Endothelial cell of umbilical vein (primary cell): ENCODE results near the gene DLG5. TPM values are rescaled to one million over a fixed set of nuclear protein-coding genes. Genes with fewer than 3 reads are reported as not detected.

Source experiments
- BruUV-seq: library from RNA; stranded (reverse); fragments of 400-500 nt; replicated peaks from 2 replicates; lab custom pipeline; 2021; lab: Mats Ljungman, UMichigan
- CTCF ChIA-PET: fragments of 300-600, 350-600 bp; sonication (Branson Sonifier 250); formaldehyde crosslinking; loops from one replicate; lab custom pipeline; 2021; ENCODE audit warnings: antibody characterized with exemption, inconsistent platforms; lab: Charles Lee
- POLR2A ChIA-PET: fragments of 300-600, 350-600 bp; sonication (Branson Sonifier 250); formaldehyde crosslinking; loops from one replicate; lab custom pipeline; 2021; ENCODE audit warnings: antibody characterized with exemption, inconsistent platforms; lab: Charles Lee
- DNase-seq: peaks from one replicate; pipeline ENCODE4 v3.0.0-alpha.2; 2011; ENCODE audit warnings: low read depth, low spot score
- FAIRE-seq: peaks from 2 replicates; lab custom pipeline; 2011; peaks lifted over from hg19 to GRCh38; lab: Jason Lieb, UNC
- H2AFZ ChIP-seq: 2 replicates; pipeline ENCODE4 v1.6.0; 2012; ENCODE audit warnings: low read depth, low read length, control low read depth, inconsistent platforms
- H3K27ac ChIP-seq: 2 replicates; pipeline ENCODE4 v1.5.1; 2011; ENCODE audit warnings: low read depth, mild to moderate bottlenecking, control low read depth, low read length, moderate library complexity; ENCODE audit not compliant: insufficient read depth
- H3K27me3 ChIP-seq, 2 experiments: 2 replicates each; pipeline versions ENCODE4 v1.6.0 to v1.6.1; 2011; ENCODE audit warnings: low read length in 2 of 2, mixed read lengths in 1 of 2; ENCODE audit not compliant: control insufficient read depth in 2 of 2, insufficient read depth in 2 of 2
- H3K36me3 ChIP-seq, 2 experiments: 2 replicates in 1 of 2; 3 replicates in 1 of 2; pipeline ENCODE4 v1.5.1; 2011; ENCODE audit warnings: low read length in 2 of 2, mild to moderate bottlenecking in 1 of 2, moderate library complexity in 1 of 2; ENCODE audit not compliant: control insufficient read depth in 2 of 2, insufficient read depth in 2 of 2; ENCODE audit errors: extremely low read depth in 1 of 2
- H3K4me1 ChIP-seq: 3 replicates; pipeline ENCODE4 v1.5.1; 2011; ENCODE audit warnings: mild to moderate bottlenecking, low read length; ENCODE audit not compliant: control insufficient read depth, insufficient read depth; ENCODE audit errors: extremely low read depth
- H3K4me2 ChIP-seq: 2 replicates; pipeline ENCODE4 v1.6.1; 2011; ENCODE audit warnings: low read length, control low read depth, mixed read lengths; ENCODE audit not compliant: insufficient read depth
- H3K4me3 ChIP-seq, 3 experiments: fragments of 200-600 bp in 1 of 3; sonication (generic), shearing (Covaris generic) in 1 of 3; replicated peaks in 1 of 3; 2 replicates each; pipeline ENCODE4 v1.5.1; 2011 to 2016; ENCODE audit warnings: control low read depth in 3 of 3, low read length in 3 of 3, mild to moderate bottlenecking in 2 of 3, inconsistent platforms in 1 of 3, low read depth in 1 of 3, moderate library complexity in 1 of 3; ENCODE audit not compliant: insufficient read depth in 1 of 3
- H3K79me2 ChIP-seq: 2 replicates; pipeline ENCODE4 v1.6.0; 2012; ENCODE audit warnings: low read length, inconsistent platforms; ENCODE audit not compliant: control insufficient read depth, insufficient read depth
- H3K9ac ChIP-seq: replicated peaks from 2 replicates; pipeline ENCODE3; 2011; ENCODE audit warnings: low read length, control low read depth; ENCODE audit not compliant: insufficient read depth; ENCODE audit errors: extremely low read depth
- H3K9me1 ChIP-seq: replicated peaks from 3 replicates; pipeline ENCODE4 v1.6.0; 2011; ENCODE audit warnings: mild to moderate bottlenecking, low read length; ENCODE audit not compliant: control insufficient read depth, insufficient read depth; ENCODE audit errors: extremely low read depth
- H3K9me3 ChIP-seq: replicated peaks from 2 replicates; pipeline ENCODE4 v1.5.1; 2012; ENCODE audit warnings: low read length, inconsistent platforms; ENCODE audit not compliant: control insufficient read depth, insufficient read depth
- H4K20me1 ChIP-seq: replicated peaks from 2 replicates; pipeline ENCODE3; 2011; ENCODE audit warnings: mild to moderate bottlenecking, low read length; ENCODE audit not compliant: control insufficient read depth, insufficient read depth; ENCODE audit errors: extremely low read depth
- CTCF ChIP-seq, 2 donors: IDR thresholded peaks; 1 replicate in 1 of 2; 2 replicates in 1 of 2; pipeline ENCODE4 v1.5.1; 2011; ENCODE audit warnings: low read length in 2 of 2, mild to moderate bottlenecking in 2 of 2, moderate library complexity in 2 of 2, control low read depth in 1 of 2, inconsistent platforms in 1 of 2, low read depth in 1 of 2; ENCODE audit not compliant: insufficient read depth in 1 of 2; ENCODE audit errors: extremely low read depth in 1 of 2
- EZH2 ChIP-seq: IDR thresholded peaks from 2 replicates; pipeline ENCODE4 v1.6.1; 2012; ENCODE audit warnings: borderline replicate concordance, low read depth, mild to moderate bottlenecking, moderate library complexity, low read length, inconsistent platforms; ENCODE audit not compliant: severe bottlenecking
- FOS ChIP-seq: IDR thresholded peaks from 2 replicates; pipeline ENCODE4 v1.6.1; 2011; ENCODE audit warnings: mild to moderate bottlenecking, low read length, moderate library complexity, borderline replicate concordance; ENCODE audit not compliant: insufficient read depth
- GATA2 ChIP-seq: IDR thresholded peaks from 2 replicates; pipeline ENCODE4 v1.7.0; 2011; ENCODE audit warnings: low read depth, mild to moderate bottlenecking, moderate library complexity, mixed read lengths, low read length; ENCODE audit not compliant: insufficient read length, insufficient read depth
- JUN ChIP-seq: IDR thresholded peaks from 2 replicates; pipeline ENCODE4 v1.6.1; 2011; ENCODE audit warnings: borderline replicate concordance, low read depth; ENCODE audit not compliant: insufficient read length, insufficient read depth
- MAX ChIP-seq: IDR thresholded peaks from 2 replicates; pipeline ENCODE4 v1.6.1; 2011; ENCODE audit not compliant: insufficient read depth, insufficient read length
- MYC ChIP-seq: IDR thresholded peaks from one replicate; pipeline ENCODE4 v1.6.1; 2011; ENCODE audit warnings: mild to moderate bottlenecking, low read depth, low read length
- POLR2A ChIP-seq: IDR thresholded peaks from 2 replicates; pipeline ENCODE4 v1.6.1; 2012; ENCODE audit warnings: low read depth, mild to moderate bottlenecking, control low read depth, low read length
- POLR2AphosphoS5 ChIP-seq: IDR thresholded peaks from 2 replicates; pipeline ENCODE4 v1.6.1; 2012; ENCODE audit warnings: low read depth, mild to moderate bottlenecking, control low read depth, low read length, moderate library complexity; ENCODE audit not compliant: insufficient read depth
- dilution Hi-C: fragments of 300-500 bp; cut with MboI; formaldehyde crosslinking; loops from one replicate; pipeline ENCODE4 v1.15.0; 2019; ENCODE audit warnings: low sequenced_read_pairs; ENCODE audit not compliant: extremely low pct_ligation_motif_present
- intact Hi-C: fragments of 100-400 bp; cut with micrococcal nuclease; formaldehyde crosslinking; loops from one replicate; pipeline ENCODE4 v1.10.0; 2022
- polyA plus RNA-seq, 4 experiments: library from polyadenylated mRNA; depleted of rRNA in 3 of 4; stranded (reverse) in 3 of 4; unstranded in 1 of 4; fragments of >200 nt; gene quantifications; 2 replicates each; pipeline versions ENCODE4 v1.2.1 to v1.2.3, GENCODE V29; 2011 to 2012; ENCODE audit warnings: missing spikeins in 1 of 4
- total RNA-seq: library from RNA; stranded (reverse); gene quantifications from 2 replicates; pipeline ENCODE4 v1.2.3, GENCODE V29; 2021

Gene DLG5
- total and polyA plus RNA-seq, 2 donors (not counting 3 experiments of a cell fraction or from before 2014, with no cell fraction given), result 12.3 to 24.9 TPM

- Histone ChIP-seq H3K9ac (no peak overlapping the region), H3K4me3 (no peak overlapping the region), H3K4me2 (no peak overlapping the region), H2AFZ (peak overlapping the region; percentile 24), H4K20me1 (no peaks in the 10 kb centered on the region), H3K36me3 (no peaks in the 10 kb centered on the region), H3K9me1 (no peaks in the 10 kb centered on the region), H3K4me1 (peaks cover 10% of the 10 kb centered on the region), H3K27me3 (no peaks in the 10 kb centered on the region), H3K9me3 (no peaks in the 10 kb centered on the region), H3K79me2 (no peaks in the 10 kb centered on the region), H3K27ac (no peak overlapping the region)
- TF ChIP-seq POLR2A (no peak), FOS (peak; percentile 78), EZH2 (no peak), MAX (no peak), CTCF (IDR thresholded peaks at IDR 0.05; ENCODE audit: extremely low read depth in 1 of 2, insufficient read depth in 1 of 2, low read depth in 1 of 2, low read length in 2 of 2) (no peak), POLR2AphosphoS5 (peak; percentile 25), JUN (peak; percentile 36), GATA2 (no peak), MYC (no peak)
- no TSS peak for BruUV-seq
- intact Hi-C loops, result loop anchor here (5.0 kb wide), 1 partner anchor 78 kb away; the partner anchor contains the start of gene POLR3A
- POLR2A ChIA-PET, result no interaction called here
- FAIRE-seq, result peak; percentile 79
- CTCF ChIA-PET, result interaction anchor here (0.9 to 1.2 kb wide), 3 partner anchors 15 to 104 kb away, joined by 3 to 4 read pairs (median 3); no protein-coding TSS in a partner anchor
- dilution Hi-C loops, result no loop called here
- DNase-seq, result peak; percentile 18
Measured at GRCh38 chr10:77949167-77949566, 22.6 kb upstream of the DLG5 start.
